WTC11 (cell line): ENCODE results near the gene CYB5B. TPM values are rescaled to one million over a fixed set of nuclear protein-coding genes. Genes with fewer than 3 reads are reported as not detected.

Source experiments
- ATAC-seq: fragments of 200-7000 bp; cut with Tn5 transposase; 2 replicates; pipeline ENCODE4 v1.10.0; 2021; ENCODE audit warnings: mild to moderate bottlenecking, moderate library complexity
- CTCF ChIA-PET: fragments of 300-600 bp; sonication (Branson Sonifier 250); formaldehyde crosslinking; loops from one replicate; lab custom pipeline; 2021; ENCODE audit warnings: antibody characterized with exemption; lab: Charles Lee
- POLR2A ChIA-PET: fragments of 350-600 bp; sonication (Branson Sonifier 250); formaldehyde crosslinking; loops from one replicate; lab custom pipeline; 2021; ENCODE audit warnings: antibody characterized with exemption; lab: Charles Lee
- DNase-seq: peaks from one replicate; pipeline ENCODE4 v3.0.0; 2021; ENCODE audit warnings: low spot score
- H3K27ac Mint-ChIP-seq: 2 replicates; pipeline ENCODE4 v1.8.0; 2021; ENCODE audit warnings: mixed read lengths
- H3K27me3 Mint-ChIP-seq: 2 replicates; pipeline ENCODE4 v1.8.0; 2021; ENCODE audit warnings: low read depth, mild to moderate bottlenecking, moderate library complexity, mixed read lengths
- H3K36me3 Mint-ChIP-seq: 2 replicates; pipeline ENCODE4 v1.8.0; 2021; ENCODE audit warnings: mixed read lengths
- H3K4me1 Mint-ChIP-seq: 2 replicates; pipeline ENCODE4 v1.8.0; 2022; ENCODE audit warnings: mixed read lengths
- H3K4me3 Mint-ChIP-seq: 2 replicates; pipeline ENCODE4 v1.8.0; 2021; ENCODE audit warnings: mild to moderate bottlenecking, moderate library complexity, mixed read lengths
- H3K9me3 Mint-ChIP-seq: 2 replicates; pipeline ENCODE4 v1.8.0; 2021; ENCODE audit warnings: mixed read lengths
- ATF1 ChIP-seq: sonication (generic); formaldehyde crosslinking; IDR thresholded peaks from 2 replicates; pipeline ENCODE4 v1.8.1; 2023; ENCODE audit warnings: mild to moderate bottlenecking, moderate library complexity, missing genetic modification reagents
- ATF6 ChIP-seq: sonication (generic); formaldehyde crosslinking; IDR thresholded peaks from 2 replicates; pipeline ENCODE4 v1.8.1; 2023; ENCODE audit warnings: mild to moderate bottlenecking, missing genetic modification reagents
- CTCF ChIP-seq: fragments of 200-600 bp; IDR thresholded peaks from 2 replicates; pipeline ENCODE4 v1.8.0; 2022; ENCODE audit warnings: antibody characterized with exemption
- ETV6 ChIP-seq: sonication (generic); formaldehyde crosslinking; IDR thresholded peaks from 2 replicates; pipeline ENCODE4 v1.8.1; 2022; ENCODE audit warnings: mild to moderate bottlenecking, missing genetic modification reagents
- FOXP4 ChIP-seq: sonication (generic); formaldehyde crosslinking; IDR thresholded peaks from 2 replicates; pipeline ENCODE4 v1.8.0; 2022; ENCODE audit warnings: mild to moderate bottlenecking, missing genetic modification reagents
- GRHL2 ChIP-seq: fragments of 250-450 bp; sonication (Bioruptor Pico); IDR thresholded peaks from 2 replicates; pipeline ENCODE4 v1.8.0; 2022; ENCODE audit warnings: mild to moderate bottlenecking, moderate library complexity; ENCODE audit not compliant: insufficient replicate concordance, severe bottlenecking
- GTF2I ChIP-seq: fragments of 250-450 bp; sonication (Bioruptor Pico); conservative IDR thresholded peaks from 2 replicates; pipeline ENCODE4 v1.4.0; 2021; ENCODE audit warnings: mild to moderate bottlenecking
- JAZF1 ChIP-seq: fragments of 250-450 bp; sonication (Bioruptor Pico); IDR thresholded peaks from 2 replicates; pipeline ENCODE4 v1.9.0; 2021; ENCODE audit warnings: moderate library complexity, mild to moderate bottlenecking, inconsistent platforms
- KAT7 ChIP-seq: sonication (generic); formaldehyde crosslinking; IDR thresholded peaks from 2 replicates; pipeline ENCODE4 v1.8.1; 2023; ENCODE audit warnings: missing genetic modification reagents, mild to moderate bottlenecking, borderline replicate concordance
- NFATC4 ChIP-seq: fragments of 250-450 bp; sonication (Bioruptor Pico); IDR thresholded peaks from 2 replicates; pipeline ENCODE4 v1.9.0; 2021; ENCODE audit warnings: mild to moderate bottlenecking
- NR2C2 ChIP-seq: sonication (generic); formaldehyde crosslinking; IDR thresholded peaks from 2 replicates; pipeline ENCODE4 v1.8.0; 2022; ENCODE audit warnings: mild to moderate bottlenecking, missing genetic modification reagents
- PRRX2 ChIP-seq: fragments of 250-450 bp; sonication (Bioruptor Pico); IDR thresholded peaks from 2 replicates; pipeline ENCODE4 v1.8.0; 2021; ENCODE audit warnings: mild to moderate bottlenecking
- SMAD4 ChIP-seq: sonication (generic); formaldehyde crosslinking; IDR thresholded peaks from 2 replicates; pipeline ENCODE4 v1.8.0; 2022; ENCODE audit warnings: mild to moderate bottlenecking, missing genetic modification reagents
- SP1 ChIP-seq: sonication (generic); formaldehyde crosslinking; conservative IDR thresholded peaks from 2 replicates; pipeline ENCODE4 v1.8.1; 2022; ENCODE audit warnings: missing genetic modification reagents
- ZBTB21 ChIP-seq: sonication (generic); formaldehyde crosslinking; IDR thresholded peaks from 2 replicates; pipeline ENCODE4 v1.8.1; 2023; ENCODE audit warnings: mild to moderate bottlenecking, missing genetic modification reagents, borderline replicate concordance
- ZBTB43 ChIP-seq: sonication (generic); formaldehyde crosslinking; IDR thresholded peaks from 2 replicates; pipeline ENCODE4 v1.8.1; 2023; ENCODE audit warnings: mild to moderate bottlenecking, missing genetic modification reagents
- ZNF219 ChIP-seq: sonication (generic); formaldehyde crosslinking; IDR thresholded peaks from 2 replicates; pipeline ENCODE4 v1.8.0; 2023; ENCODE audit warnings: missing genetic modification reagents, mild to moderate bottlenecking, borderline replicate concordance
- total RNA-seq: library from RNA; stranded (reverse); gene quantifications from 3 replicates; pipeline ENCODE4 v1.2.3, GENCODE V29; 2021

The CYB5B gene
- total RNA-seq, 1 experiment from 2014 or later = 109 TPM

GRCh38 chr16:69485361-69485760 lies 60.9 kb downstream of the CYB5B start (continued):
- TF ChIP-seq PRRX2 (CRISPR knock-in tag) (no peak), CTCF (no peak)

- TF ChIP-seq GTF2I (no peak), NFATC4 (CRISPR knock-in tag) (no peak), JAZF1 (no peak), GRHL2 (CRISPR knock-in tag) (no peak), ATF1 (CRISPR knock-in tag) (no peak), ZNF219 (no peak), ATF6 (no peak), KAT7 (CRISPR knock-in tag) (no peak), SMAD4 (CRISPR knock-in tag) (no peak), ETV6 (CRISPR knock-in tag) (no peak), ZBTB43 (no peak), ZBTB21 (CRISPR knock-in tag) (no peak), SP1 (no peak), NR2C2 (CRISPR knock-in tag) (no peak)
- Mint-ChIP-seq H3K4me3 (no peak overlapping the region), H3K9me3 (no peaks in the 10 kb centered on the region), H3K36me3 (no peaks in the 10 kb centered on the region), H3K27ac (no peak overlapping the region), H3K4me1 (no peaks in the 10 kb centered on the region), H3K27me3 (no peaks in the 10 kb centered on the region)
- no peak for DNase-seq
- ChIA-PET CTCF (no interaction called here), POLR2A (no interaction called here)
- ATAC-seq = no peak
Observed at GRCh38 chr16:69485816-69486215, 61.4 kb downstream of the CYB5B start.

- no peaks in the 10 kb centered on the region for H3K36me3 Mint-ChIP-seq
- H3K4me1 Mint-ChIP-seq = no peaks in the 10 kb centered on the region
- H3K27me3 Mint-ChIP-seq = no peaks in the 10 kb centered on the region
- no peak overlapping the region for H3K27ac Mint-ChIP-seq
- no peak for DNase-seq
- POLR2A ChIA-PET = no interaction called here
- CTCF ChIA-PET = no interaction called here
- no peak for ATAC-seq
- no peak overlapping the region for H3K4me3 Mint-ChIP-seq
- no peak for TF ChIP-seq ZBTB21 (CRISPR knock-in tag)
- no peak for TF ChIP-seq FOXP4 (CRISPR knock-in tag)
- TF ChIP-seq, all 79 proteins: peak for 0
- no peaks in the 10 kb centered on the region for H3K9me3 Mint-ChIP-seq
Observed at GRCh38 chr16:69486272-69486671, 61.9 kb downstream of the CYB5B start.
